ENCODE measurements around the gene CRACR2B. TPM values are rescaled to one million over a fixed set of nuclear protein-coding genes. Genes with fewer than 3 reads are reported as not detected.

CRACR2B gene
- total RNA-seq, 1 donor from 2014 or later = 19.3 TPM

- Mint-ChIP-seq H3K4me3 (peak overlapping the region; percentile 84), H3K36me3 (no peaks in the 10 kb centered on the region), H3K27me3 (peaks cover 3% of the 10 kb centered on the region), H3K4me1 (ENCODE audit: unreplicated experiment) (peaks cover 4% of the 10 kb centered on the region), H3K9me3 (no peaks in the 10 kb centered on the region), H3K27ac (no peak overlapping the region)
- no peak for TF ChIP-seq CTCF (conservative IDR thresholded peaks at IDR 0.05)
- no peak for DNase-seq (ENCODE audit: extremely low spot score, unreplicated experiment)
Observed at GRCh38 chr11:849951-850774, 22.4 kb downstream of the CRACR2B start.

- peak overlapping the region; percentile 84 for H3K4me3 Mint-ChIP-seq
- H3K4me1 Mint-ChIP-seq (ENCODE audit: unreplicated experiment) = peaks cover 4% of the 10 kb centered on the region
- peaks cover 3% of the 10 kb centered on the region for H3K27me3 Mint-ChIP-seq
- TF ChIP-seq CTCF (conservative IDR thresholded peaks at IDR 0.05) = peak; percentile 29
- H3K27ac Mint-ChIP-seq = no peak overlapping the region
- H3K9me3 Mint-ChIP-seq = no peaks in the 10 kb centered on the region
- H3K36me3 Mint-ChIP-seq = no peaks in the 10 kb centered on the region
- no peak for DNase-seq (ENCODE audit: extremely low spot score, unreplicated experiment)
Observed at GRCh38 chr11:850775-851763, 23.4 kb downstream of the CRACR2B start.

GRCh38 chr11:852762-853161, 25.0 kb downstream of the CRACR2B start:
- H3K4me1 Mint-ChIP-seq (ENCODE audit: unreplicated experiment) = no peaks in the 10 kb centered on the region
- H3K36me3 Mint-ChIP-seq = no peaks in the 10 kb centered on the region
- no peak for TF ChIP-seq CTCF (conservative IDR thresholded peaks at IDR 0.05)
- H3K27me3 Mint-ChIP-seq = peaks cover 3% of the 10 kb centered on the region
- DNase-seq (ENCODE audit: extremely low spot score, unreplicated experiment) = no peak
- no peaks in the 10 kb centered on the region for H3K9me3 Mint-ChIP-seq
- H3K4me3 Mint-ChIP-seq = no peak overlapping the region
- no peak overlapping the region for H3K27ac Mint-ChIP-seq

GRCh38 chr11:853682-854448, 26.1 kb downstream of the CRACR2B start:
- Mint-ChIP-seq H3K4me3 (no peak overlapping the region), H3K9me3 (no peaks in the 10 kb centered on the region), H3K27ac (no peak overlapping the region), H3K4me1 (ENCODE audit: unreplicated experiment) (no peaks in the 10 kb centered on the region), H3K27me3 (peaks cover 3% of the 10 kb centered on the region), H3K36me3 (no peaks in the 10 kb centered on the region)
- TF ChIP-seq CTCF (conservative IDR thresholded peaks at IDR 0.05) = no peak
- DNase-seq (ENCODE audit: extremely low spot score, unreplicated experiment) = no peak

All from type B pancreatic cell (in vitro differentiated cells).